ENCODE measurements around the gene MCF2L.

DNA sequence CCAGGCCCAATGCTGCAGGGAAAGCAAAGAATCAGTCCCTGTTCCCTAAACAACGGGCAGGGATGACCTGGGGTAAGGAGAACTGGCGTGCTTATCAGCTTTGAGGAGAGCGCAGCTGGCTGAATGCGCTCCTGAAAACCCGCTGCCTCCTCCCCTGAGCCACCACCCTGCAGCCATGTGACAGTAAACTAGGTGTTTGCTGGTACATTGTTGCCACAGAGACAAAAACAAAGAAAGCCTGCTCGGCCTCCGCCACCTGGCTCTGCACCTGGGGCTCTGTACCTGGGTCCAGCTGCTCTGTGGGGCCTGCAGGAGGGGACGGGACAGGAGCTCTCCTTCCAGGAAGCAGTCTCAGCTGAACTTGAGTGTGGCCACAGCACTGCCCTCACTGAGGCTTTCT lies 21.8 kb downstream of the MCF2L start:
- TF ChIP-seq, protein P1, sequence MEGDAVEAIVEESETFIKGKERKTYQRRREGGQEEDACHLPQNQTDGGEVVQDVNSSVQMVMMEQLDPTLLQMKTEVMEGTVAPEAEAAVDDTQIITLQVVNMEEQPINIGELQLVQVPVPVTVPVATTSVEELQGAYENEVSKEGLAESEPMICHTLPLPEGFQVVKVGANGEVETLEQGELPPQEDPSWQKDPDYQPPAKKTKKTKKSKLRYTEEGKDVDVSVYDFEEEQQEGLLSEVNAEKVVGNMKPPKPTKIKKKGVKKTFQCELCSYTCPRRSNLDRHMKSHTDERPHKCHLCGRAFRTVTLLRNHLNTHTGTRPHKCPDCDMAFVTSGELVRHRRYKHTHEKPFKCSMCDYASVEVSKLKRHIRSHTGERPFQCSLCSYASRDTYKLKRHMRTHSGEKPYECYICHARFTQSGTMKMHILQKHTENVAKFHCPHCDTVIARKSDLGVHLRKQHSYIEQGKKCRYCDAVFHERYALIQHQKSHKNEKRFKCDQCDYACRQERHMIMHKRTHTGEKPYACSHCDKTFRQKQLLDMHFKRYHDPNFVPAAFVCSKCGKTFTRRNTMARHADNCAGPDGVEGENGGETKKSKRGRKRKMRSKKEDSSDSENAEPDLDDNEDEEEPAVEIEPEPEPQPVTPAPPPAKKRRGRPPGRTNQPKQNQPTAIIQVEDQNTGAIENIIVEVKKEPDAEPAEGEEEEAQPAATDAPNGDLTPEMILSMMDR (IDR thresholded peaks at IDR 0.05) = no peak
- no peak for TF ChIP-seq EP300 (IDR thresholded peaks at IDR 0.05)
- no peak for TF ChIP-seq POLR2AphosphoS5 (IDR thresholded peaks at IDR 0.05)
- no peak for TF ChIP-seq POLR2A (IDR thresholded peaks at IDR 0.05)
